B cell (primary cell): ENCODE measurements around the gene HDAC9. TPM values are rescaled to one million over a fixed set of nuclear protein-coding genes. Genes with fewer than 3 reads are reported as not detected.

Experiments used
- ATAC-seq: fragments of 200-7000 bp; cut with Tn5 transposase; one replicate; pipeline ENCODE4 v1.10.0; 2021; ENCODE audit warnings: low read depth, mild to moderate bottlenecking, moderate number of reproducible peaks, moderate library complexity
- CTCF ChIA-PET: fragments of 350-600 bp; sonication (Branson Sonifier 250); formaldehyde crosslinking; loops from one replicate; lab custom pipeline; 2021; ENCODE audit warnings: antibody characterized with exemption, inconsistent platforms; lab: Charles Lee
- POLR2A ChIA-PET: fragments of 350-600 bp; sonication (Branson Sonifier 250); formaldehyde crosslinking; loops from one replicate; lab custom pipeline; 2021; ENCODE audit warnings: antibody characterized with exemption; lab: Charles Lee
- DNase-seq: peaks from one replicate; pipeline ENCODE4 v3.0.0; 2013
- H2AFZ ChIP-seq: 2 replicates; pipeline ENCODE4 v1.6.1; 2012; ENCODE audit warnings: mild to moderate bottlenecking, low read depth, low read length; ENCODE audit not compliant: insufficient read depth, poor library complexity, severe bottlenecking
- H3K27ac ChIP-seq, 2 donors: 1 replicate in 1 of 2; 2 replicates in 1 of 2; pipeline ENCODE4 v1.5.1; 2012 to 2013; ENCODE audit warnings: low read length in 2 of 2, mild to moderate bottlenecking in 2 of 2, moderate library complexity in 1 of 2
- H3K27me3 ChIP-seq, 4 experiments: fragments of 200-600 bp in 1 of 4; sonication (generic) in 1 of 4; replicated peaks in 1 of 4; 1 replicate in 2 of 4; 2 replicates in 2 of 4; pipeline versions ENCODE4 v1.6.1 to v1.7.0; 2013 to 2016; ENCODE audit warnings: low read length in 3 of 4, mild to moderate bottlenecking in 2 of 4, mixed read lengths in 1 of 4, moderate library complexity in 1 of 4; ENCODE audit not compliant: insufficient read depth in 4 of 4, control insufficient read depth in 3 of 4; ENCODE audit errors: control extremely low read depth in 1 of 4
- H3K36me3 ChIP-seq, 2 experiments: replicated peaks in 1 of 2; 1 replicate in 1 of 2; 2 replicates in 1 of 2; pipeline versions ENCODE4 v1.6.1 to v1.7.1; 2013; ENCODE audit warnings: low read length in 1 of 2; ENCODE audit not compliant: insufficient read depth in 2 of 2, control insufficient read depth in 1 of 2; ENCODE audit errors: control extremely low read depth in 1 of 2, extremely low read depth in 1 of 2
- H3K4me1 ChIP-seq, 2 donors: fragments of 200-600 bp in 1 of 2; sonication (generic) in 1 of 2; 1 replicate in 1 of 2; 2 replicates in 1 of 2; pipeline versions ENCODE4 v1.5.1 to v1.6.1; 2013 to 2017; ENCODE audit warnings: low read length in 2 of 2; ENCODE audit not compliant: control insufficient read depth in 2 of 2, insufficient read depth in 2 of 2
- H3K4me2 ChIP-seq: replicated peaks from 2 replicates; pipeline ENCODE3; 2012; ENCODE audit warnings: mild to moderate bottlenecking, low read depth, low read length; ENCODE audit not compliant: poor library complexity, severe bottlenecking
- H3K4me3 ChIP-seq, 5 experiments: fragments of 200-600 bp in 1 of 5; sonication (generic) in 1 of 5; 1 replicate in 3 of 5; 2 replicates in 2 of 5; pipeline versions ENCODE4 v1.5.1 to v1.7.0; 2011 to 2016; ENCODE audit warnings: low read length in 4 of 5, mild to moderate bottlenecking in 4 of 5, low read depth in 2 of 5, control low read depth in 1 of 5, moderate library complexity in 1 of 5; ENCODE audit not compliant: insufficient read depth in 1 of 5; ENCODE audit errors: control extremely low read depth in 1 of 5, extremely low read depth in 1 of 5
- H3K79me2 ChIP-seq: fragments of 200-600 bp; sonication (generic); one replicate; pipeline ENCODE4 v1.6.0; 2016; ENCODE audit warnings: low read length; ENCODE audit not compliant: control insufficient read depth, insufficient read depth
- H3K9ac ChIP-seq: fragments of 200-600 bp; sonication (generic); 2 replicates; pipeline ENCODE4 v1.6.1; 2017; ENCODE audit warnings: mild to moderate bottlenecking, low read length, moderate library complexity
- H3K9me3 ChIP-seq, 3 donors: one replicate each; pipeline versions ENCODE4 v1.6.1 to v1.7.1; 2013; ENCODE audit warnings: low read length in 2 of 3; ENCODE audit not compliant: control insufficient read depth in 2 of 3, insufficient read depth in 1 of 3; ENCODE audit errors: control extremely low read depth in 1 of 3
- H4K20me1 ChIP-seq: 2 replicates; pipeline ENCODE4 v1.6.0; 2012; ENCODE audit warnings: mild to moderate bottlenecking, low read length; ENCODE audit not compliant: insufficient read depth, control insufficient read depth, poor library complexity, severe bottlenecking
- H3K27ac Mint-ChIP-seq: one replicate; pipeline ENCODE4 v1.8.0; 2021; ENCODE audit warnings: mixed read lengths
- H3K27me3 Mint-ChIP-seq: one replicate; pipeline ENCODE4 v1.8.0; 2021; ENCODE audit warnings: mixed read lengths
- H3K4me1 Mint-ChIP-seq: one replicate; pipeline ENCODE4 v1.8.0; 2021; ENCODE audit warnings: mixed read lengths
- H3K4me3 Mint-ChIP-seq: one replicate; pipeline ENCODE4 v1.8.0; 2021; ENCODE audit warnings: mixed read lengths
- H3K9me3 Mint-ChIP-seq: one replicate; pipeline ENCODE4 v1.8.0; 2022; ENCODE audit warnings: mixed read lengths; ENCODE audit not compliant: insufficient read depth
- EZH2 ChIP-seq: IDR thresholded peaks from 2 replicates; pipeline ENCODE4 v1.6.1; 2012; ENCODE audit warnings: borderline replicate concordance, low read depth, mild to moderate bottlenecking, moderate library complexity, low read length; ENCODE audit not compliant: insufficient read depth, poor library complexity, severe bottlenecking
- WGBS: methylation state at CpG from one replicate; pipeline ENCODE4 v1.1.5; 2013; ENCODE audit warnings: missing lambda C conversion rate; ENCODE audit not compliant: insufficient coverage; 5-methylcytosine and 5-hydroxymethylcytosine counted together
- intact Hi-C: fragments of 100-400 bp; cut with micrococcal nuclease; formaldehyde crosslinking; loops from one replicate; pipeline ENCODE4 v1.10.0; 2022
- polyA plus RNA-seq: library from polyadenylated mRNA; depleted of rRNA; stranded (reverse); fragments of >200 nt; gene quantifications from 2 replicates; pipeline ENCODE4 v1.2.3, GENCODE V29; 2012
- total RNA-seq, 2 donors: library from RNA; stranded (reverse); fragments of 120-200 nt in 1 of 2; gene quantifications; 1 replicate in 1 of 2; 2 replicates in 1 of 2; pipeline versions ENCODE4 v1.2.3 to v1.2.4, GENCODE V29; 2013 to 2022
- TF ChIP-seq, protein P1 (sequence below): fragments of 200-600 bp; IDR thresholded peaks from one replicate; pipeline ENCODE4 v1.8.0; 2022; ENCODE audit warnings: antibody characterized with exemption, mild to moderate bottlenecking

HDAC9 gene
- total and polyA plus RNA-seq, 2 donors (not counting 1 experiment from before 2014, with no cell fraction given), result 49.1 to 64.8 TPM

DNA sequence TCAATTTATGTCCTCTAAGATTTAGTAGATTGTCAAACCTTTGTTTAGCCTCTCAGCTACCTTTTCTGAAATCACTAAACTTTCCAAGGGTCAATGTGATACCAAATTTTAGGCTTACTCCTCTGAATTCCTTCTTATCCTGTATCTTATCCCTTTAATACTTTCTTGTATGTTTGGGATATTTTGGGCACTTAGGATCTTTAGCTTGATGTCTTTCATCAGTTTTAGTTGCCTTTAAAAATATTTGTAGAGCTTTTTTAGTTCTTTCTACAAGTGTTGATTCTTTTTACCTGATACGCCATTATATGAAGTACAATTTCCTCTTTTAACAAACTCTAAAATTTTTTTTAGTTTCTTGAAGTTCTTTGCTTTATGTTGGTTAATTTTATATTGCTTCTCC is 30.7 kb upstream of the HDAC9 start:
- H3K9ac ChIP-seq, result no peak overlapping the region
- ATAC-seq (no peak), DNase-seq (no peak)
- H3K4me3 Mint-ChIP-seq, result no peak overlapping the region
- TF ChIP-seq, protein P1, sequence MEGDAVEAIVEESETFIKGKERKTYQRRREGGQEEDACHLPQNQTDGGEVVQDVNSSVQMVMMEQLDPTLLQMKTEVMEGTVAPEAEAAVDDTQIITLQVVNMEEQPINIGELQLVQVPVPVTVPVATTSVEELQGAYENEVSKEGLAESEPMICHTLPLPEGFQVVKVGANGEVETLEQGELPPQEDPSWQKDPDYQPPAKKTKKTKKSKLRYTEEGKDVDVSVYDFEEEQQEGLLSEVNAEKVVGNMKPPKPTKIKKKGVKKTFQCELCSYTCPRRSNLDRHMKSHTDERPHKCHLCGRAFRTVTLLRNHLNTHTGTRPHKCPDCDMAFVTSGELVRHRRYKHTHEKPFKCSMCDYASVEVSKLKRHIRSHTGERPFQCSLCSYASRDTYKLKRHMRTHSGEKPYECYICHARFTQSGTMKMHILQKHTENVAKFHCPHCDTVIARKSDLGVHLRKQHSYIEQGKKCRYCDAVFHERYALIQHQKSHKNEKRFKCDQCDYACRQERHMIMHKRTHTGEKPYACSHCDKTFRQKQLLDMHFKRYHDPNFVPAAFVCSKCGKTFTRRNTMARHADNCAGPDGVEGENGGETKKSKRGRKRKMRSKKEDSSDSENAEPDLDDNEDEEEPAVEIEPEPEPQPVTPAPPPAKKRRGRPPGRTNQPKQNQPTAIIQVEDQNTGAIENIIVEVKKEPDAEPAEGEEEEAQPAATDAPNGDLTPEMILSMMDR, result no peak
- TF ChIP-seq EZH2, result no peak
- no CpG with 5 or more reads among the region's 1 CpG for WGBS
- no peaks in the 10 kb centered on the region for H3K27me3 Mint-ChIP-seq
- no peaks in the 10 kb centered on the region for H3K27me3 ChIP-seq
- H3K4me1 Mint-ChIP-seq, result peaks cover 22% of the 10 kb centered on the region
- H3K27ac ChIP-seq, result no peak overlapping the region
- H3K9me3 ChIP-seq, result no peaks in the 10 kb centered on the region
- peaks cover 66% of the 10 kb centered on the region for H3K79me2 ChIP-seq
- no peaks in the 10 kb centered on the region for H3K36me3 ChIP-seq
- no peak overlapping the region for H3K4me2 ChIP-seq
- H3K4me1 ChIP-seq, result peaks cover 3 to 6% of the 10 kb centered on the region in 2 donors
- no peak overlapping the region for H3K4me3 ChIP-seq
- no peaks in the 10 kb centered on the region for H3K9me3 Mint-ChIP-seq
- ChIA-PET POLR2A (no interaction called here), CTCF (interaction anchor here (1.2 kb wide), 2 partner anchors 9 to 28 kb away, joined by 3 to 4 read pairs; no protein-coding TSS in a partner anchor)
- peaks cover 14% of the 10 kb centered on the region for H4K20me1 ChIP-seq
- intact Hi-C loops, result loop anchor here (5.0 kb wide), 1 partner anchor 88 kb away; no protein-coding TSS in a partner anchor
- H3K27ac Mint-ChIP-seq, result no peak overlapping the region
- H2AFZ ChIP-seq, result no peak overlapping the region

DNA sequence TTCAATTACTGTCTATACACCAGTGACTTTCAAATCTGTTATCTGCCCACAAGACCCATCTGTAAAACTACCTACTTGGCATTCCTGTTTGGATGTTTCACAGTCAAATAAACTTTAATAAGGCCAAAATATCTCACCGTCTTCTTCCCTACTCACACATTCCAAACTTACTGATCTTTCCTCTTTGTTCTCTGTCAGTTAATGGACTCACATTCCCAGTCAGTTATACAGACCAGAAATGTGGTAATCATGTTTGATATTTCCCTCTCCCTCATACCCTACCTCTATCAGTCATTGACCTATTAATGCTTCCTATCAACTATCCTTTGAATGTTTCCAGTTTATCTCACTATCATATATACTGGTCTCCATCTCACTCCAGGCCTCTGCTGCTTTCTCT is 28.5 kb upstream of the HDAC9 start:
- ATAC-seq (no peak), DNase-seq (no peak)
- peaks cover 53% of the 10 kb centered on the region for H3K79me2 ChIP-seq
- no peak for TF ChIP-seq EZH2
- TF ChIP-seq, protein P1, result no peak
- ChIA-PET CTCF (interaction anchor here (1.4 kb wide), 1 partner anchor 10 kb away, joined by 3 read pairs; no protein-coding TSS in a partner anchor), POLR2A (no interaction called here)
- no peaks in the 10 kb centered on the region for H3K27me3 ChIP-seq
- no peak overlapping the region for H3K4me3 Mint-ChIP-seq
- H3K4me1 Mint-ChIP-seq, result peaks cover 20% of the 10 kb centered on the region
- H3K27ac ChIP-seq, result no peak overlapping the region
- no peaks in the 10 kb centered on the region for H3K9me3 ChIP-seq
- no peak overlapping the region for H3K4me2 ChIP-seq
- H4K20me1 ChIP-seq, result peaks cover 14% of the 10 kb centered on the region
- H3K9me3 Mint-ChIP-seq, result no peaks in the 10 kb centered on the region
- no peaks in the 10 kb centered on the region for H3K27me3 Mint-ChIP-seq
- intact Hi-C loops, result no loop called here
- 100% methylated on average over 1 of the region's 1 CpG for whole genome bisulfite sequencing
- peaks cover 3 to 5% of the 10 kb centered on the region in 2 donors for H3K4me1 ChIP-seq
- no peak overlapping the region for H3K27ac Mint-ChIP-seq
- no peak overlapping the region for H2AFZ ChIP-seq
- no peak overlapping the region for H3K9ac ChIP-seq
- H3K36me3 ChIP-seq, result no peaks in the 10 kb centered on the region
- no peak overlapping the region for H3K4me3 ChIP-seq
